ENCODE results near the gene GABPA. TPM values are rescaled to one million over a fixed set of nuclear protein-coding genes. Genes with fewer than 3 reads are reported as not detected.
"Not testable (repeated sequence)": the region's sequence is repeated elsewhere in the genome, so short reads cannot be mapped to it uniquely, and the experiment has no call there.

Gene GABPA
- total RNA-seq, 1 experiment from 2014 or later, result 18.2 TPM

- no peak for DNase-seq
- no peaks in the 10 kb centered on the region for H3K9me3 ChIP-seq (ENCODE audit: insufficient read depth, low read depth)
- no peak overlapping the region for H2AFZ ChIP-seq
- no peaks in the 10 kb centered on the region for H3K79me2 ChIP-seq (ENCODE audit: low read depth)
- ChIA-PET CTCF (no interaction called here), POLR2A (ENCODE audit: unreplicated experiment) (no interaction called here)
- H4K20me1 ChIP-seq (ENCODE audit: insufficient read depth), result no peaks in the 10 kb centered on the region
- TF ChIP-seq, protein P1, sequence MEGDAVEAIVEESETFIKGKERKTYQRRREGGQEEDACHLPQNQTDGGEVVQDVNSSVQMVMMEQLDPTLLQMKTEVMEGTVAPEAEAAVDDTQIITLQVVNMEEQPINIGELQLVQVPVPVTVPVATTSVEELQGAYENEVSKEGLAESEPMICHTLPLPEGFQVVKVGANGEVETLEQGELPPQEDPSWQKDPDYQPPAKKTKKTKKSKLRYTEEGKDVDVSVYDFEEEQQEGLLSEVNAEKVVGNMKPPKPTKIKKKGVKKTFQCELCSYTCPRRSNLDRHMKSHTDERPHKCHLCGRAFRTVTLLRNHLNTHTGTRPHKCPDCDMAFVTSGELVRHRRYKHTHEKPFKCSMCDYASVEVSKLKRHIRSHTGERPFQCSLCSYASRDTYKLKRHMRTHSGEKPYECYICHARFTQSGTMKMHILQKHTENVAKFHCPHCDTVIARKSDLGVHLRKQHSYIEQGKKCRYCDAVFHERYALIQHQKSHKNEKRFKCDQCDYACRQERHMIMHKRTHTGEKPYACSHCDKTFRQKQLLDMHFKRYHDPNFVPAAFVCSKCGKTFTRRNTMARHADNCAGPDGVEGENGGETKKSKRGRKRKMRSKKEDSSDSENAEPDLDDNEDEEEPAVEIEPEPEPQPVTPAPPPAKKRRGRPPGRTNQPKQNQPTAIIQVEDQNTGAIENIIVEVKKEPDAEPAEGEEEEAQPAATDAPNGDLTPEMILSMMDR (conservative IDR thresholded peaks at IDR 0.05), result no peak
- H3F3A ChIP-seq (ENCODE audit: insufficient read depth, low read depth), result no peaks in the 10 kb centered on the region
- intact Hi-C loops (cut with micrococcal nuclease; ENCODE audit: unreplicated experiment), result no loop called here
- BruUV-seq (replicated peaks), result no TSS peak
- H3K27me3 ChIP-seq (ENCODE audit: insufficient read depth, low read depth), result no peaks in the 10 kb centered on the region
- no peak overlapping the region for H3K4me2 ChIP-seq
- H3K27ac ChIP-seq, result no peak overlapping the region
- H3K4me3 ChIP-seq, result no peak overlapping the region
- no peaks in the 10 kb centered on the region for H3K36me3 ChIP-seq (ENCODE audit: low read depth)
- H3K9me2 ChIP-seq (ENCODE audit: insufficient read depth), result no peaks in the 10 kb centered on the region
- no peaks in the 10 kb centered on the region for H3K4me1 ChIP-seq (replicated peaks; ENCODE audit: insufficient read depth)
Measured at GRCh38 chr21:25710550-25710949, 24.2 kb upstream of the GABPA start.

- POLR2A ChIA-PET (ENCODE audit: unreplicated experiment); H3K27me3 ChIP-seq (ENCODE audit: insufficient read depth, low read depth); H3K36me3 ChIP-seq (ENCODE audit: low read depth); intact Hi-C loops (cut with micrococcal nuclease; ENCODE audit: unreplicated experiment); H3K79me2 ChIP-seq (ENCODE audit: low read depth); H2AFZ ChIP-seq; BruUV-seq (replicated peaks); H3K9me2 ChIP-seq (ENCODE audit: insufficient read depth); H3K4me3 ChIP-seq; CTCF ChIA-PET; DNase-seq; H3K4me1 ChIP-seq (replicated peaks; ENCODE audit: insufficient read depth); H3K27ac ChIP-seq; H4K20me1 ChIP-seq (ENCODE audit: insufficient read depth); H3K9me3 ChIP-seq (ENCODE audit: insufficient read depth, low read depth); H3K4me2 ChIP-seq; H3F3A ChIP-seq (ENCODE audit: insufficient read depth, low read depth): not testable (repeated sequence)
Measured at GRCh38 chr21:25714066-25714465, 20.7 kb upstream of the GABPA start.

DNA sequence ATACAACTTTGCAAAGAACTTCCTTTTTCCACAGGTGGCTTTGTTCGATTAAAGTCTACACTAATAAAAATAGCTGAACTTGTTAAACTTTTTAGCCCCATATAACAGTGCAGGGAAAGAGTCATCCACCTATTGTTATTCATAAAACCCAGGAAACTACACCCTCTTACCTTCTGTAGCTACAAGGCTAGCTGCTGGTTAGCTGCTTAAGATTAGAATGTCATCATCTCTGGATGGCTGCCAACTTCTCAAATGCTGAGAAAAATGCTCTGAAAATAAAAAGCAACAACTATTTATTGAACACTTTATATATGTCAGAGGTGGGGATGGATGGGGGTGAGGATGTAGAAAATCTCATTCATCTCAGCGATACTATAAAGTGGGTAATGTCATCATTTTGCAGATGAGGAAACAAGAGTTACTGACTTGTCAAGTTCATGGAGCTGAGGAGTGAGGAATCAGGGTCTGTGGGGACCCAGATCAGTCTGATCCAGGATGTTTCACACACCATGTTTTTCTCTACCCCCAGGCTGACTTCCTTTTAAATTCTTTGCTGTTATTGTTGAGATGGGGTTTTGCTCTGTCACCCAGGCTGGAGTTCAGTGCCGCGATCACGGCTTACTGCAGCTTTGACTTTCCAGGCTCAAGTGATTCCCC is 17.2 kb upstream of the GABPA start:
- intact Hi-C loops (cut with micrococcal nuclease; ENCODE audit: unreplicated experiment), result no loop called here
- no TSS peak for BruUV-seq (replicated peaks)

GRCh38 chr21:25721987-25722386 is 12.8 kb upstream of the GABPA start:
- DNase-seq, result no peak
- POLR2A ChIA-PET (ENCODE audit: unreplicated experiment), result no interaction called here
- no peaks in the 10 kb centered on the region for H3K27me3 ChIP-seq (ENCODE audit: insufficient read depth, low read depth)
- H3K9me2 ChIP-seq (ENCODE audit: insufficient read depth), result no peaks in the 10 kb centered on the region
- no TSS peak for BruUV-seq (replicated peaks)
- no peak for TF ChIP-seq EZH2 (IDR thresholded peaks at IDR 0.05; ENCODE audit: low read depth)
- TF ChIP-seq, protein P1 (conservative IDR thresholded peaks at IDR 0.05), result no peak
- no peaks in the 10 kb centered on the region for H3K4me1 ChIP-seq (replicated peaks; ENCODE audit: insufficient read depth)
- no peak overlapping the region for H3K27ac ChIP-seq
- H3F3A ChIP-seq (ENCODE audit: insufficient read depth, low read depth), result no peaks in the 10 kb centered on the region
- H4K20me1 ChIP-seq (ENCODE audit: insufficient read depth), result no peaks in the 10 kb centered on the region
- H3K4me3 ChIP-seq, result no peak overlapping the region
- no peaks in the 10 kb centered on the region for H3K9me3 ChIP-seq (ENCODE audit: insufficient read depth, low read depth)
- no peak overlapping the region for H3K4me2 ChIP-seq
- no peaks in the 10 kb centered on the region for H3K36me3 ChIP-seq (ENCODE audit: low read depth)
- intact Hi-C loops (cut with micrococcal nuclease; ENCODE audit: unreplicated experiment), result no loop called here
- CTCF ChIA-PET, result no interaction called here
- no peaks in the 10 kb centered on the region for H3K79me2 ChIP-seq (ENCODE audit: low read depth)
- H2AFZ ChIP-seq, result no peak overlapping the region

More for the DNA sequence above, 17.2 kb upstream of the GABPA start:
- H3K79me2 ChIP-seq (ENCODE audit: low read depth), result no peaks in the 10 kb centered on the region
- ChIA-PET POLR2A (ENCODE audit: unreplicated experiment) (no interaction called here), CTCF (no interaction called here)
- TF ChIP-seq, protein P1 (conservative IDR thresholded peaks at IDR 0.05), result no peak
- no peak for TF ChIP-seq EZH2 (IDR thresholded peaks at IDR 0.05; ENCODE audit: low read depth)
- no peaks in the 10 kb centered on the region for H3K9me3 ChIP-seq (ENCODE audit: insufficient read depth, low read depth)
- H3F3A ChIP-seq (ENCODE audit: insufficient read depth, low read depth), result no peaks in the 10 kb centered on the region
- no peak overlapping the region for H3K4me3 ChIP-seq
- no peaks in the 10 kb centered on the region for H3K4me1 ChIP-seq (replicated peaks; ENCODE audit: insufficient read depth)
- H3K9me2 ChIP-seq (ENCODE audit: insufficient read depth), result no peaks in the 10 kb centered on the region
- no peaks in the 10 kb centered on the region for H3K27me3 ChIP-seq (ENCODE audit: insufficient read depth, low read depth)
- DNase-seq, result no peak
- no peaks in the 10 kb centered on the region for H3K36me3 ChIP-seq (ENCODE audit: low read depth)
- H4K20me1 ChIP-seq (ENCODE audit: insufficient read depth), result no peaks in the 10 kb centered on the region
- no peak overlapping the region for H2AFZ ChIP-seq
- H3K27ac ChIP-seq, result no peak overlapping the region
- no peak overlapping the region for H3K4me2 ChIP-seq

All from PC-9 (cell line).